CD14-positive monocyte (primary cell): ENCODE measurements around the gene UNC5C. TPM values are rescaled to one million over a fixed set of nuclear protein-coding genes. Genes with fewer than 3 reads are reported as not detected.

Source experiments
- DNase-seq, 3 donors: peaks; one replicate each; pipeline ENCODE4 v3.0.0-alpha.2; 2011 to 2022
- H2AFZ ChIP-seq: 2 replicates; pipeline ENCODE4 v1.6.0; 2012; ENCODE audit warnings: mild to moderate bottlenecking, low read depth, low read length, inconsistent platforms; ENCODE audit not compliant: insufficient read depth, poor library complexity, severe bottlenecking
- H3K27ac ChIP-seq, 2 donors: 1 replicate in 1 of 2; 2 replicates in 1 of 2; pipeline ENCODE4 v1.5.1; 2012 to 2013; ENCODE audit warnings: low read length in 2 of 2, control low read depth in 1 of 2, inconsistent platforms in 1 of 2, low read depth in 1 of 2, mild to moderate bottlenecking in 1 of 2
- H3K27me3 ChIP-seq, 2 donors: one replicate each; pipeline versions ENCODE4 v1.6.0 to v1.6.1; 2011 to 2013; ENCODE audit warnings: low read length in 2 of 2; ENCODE audit not compliant: control insufficient read depth in 2 of 2, insufficient read depth in 2 of 2
- H3K36me3 ChIP-seq, 2 donors: replicated peaks in 1 of 2; 1 replicate in 1 of 2; 2 replicates in 1 of 2; pipeline versions ENCODE4 v1.5.1 to v1.6.1; 2012 to 2013; ENCODE audit warnings: low read length in 2 of 2, control low read depth in 1 of 2, inconsistent platforms in 1 of 2, mild to moderate bottlenecking in 1 of 2; ENCODE audit not compliant: insufficient read depth in 2 of 2, control insufficient read depth in 1 of 2
- H3K4me1 ChIP-seq, 2 donors: 1 replicate in 1 of 2; 2 replicates in 1 of 2; pipeline versions ENCODE4 v1.5.1 to v1.6.1; 2012 to 2013; ENCODE audit warnings: low read length in 2 of 2, control low read depth in 1 of 2, inconsistent platforms in 1 of 2, mild to moderate bottlenecking in 1 of 2, moderate library complexity in 1 of 2; ENCODE audit not compliant: insufficient read depth in 2 of 2, control insufficient read depth in 1 of 2
- H3K4me2 ChIP-seq: replicated peaks from 2 replicates; pipeline ENCODE3; 2012; ENCODE audit warnings: low read length, moderate library complexity, mild to moderate bottlenecking; ENCODE audit not compliant: poor library complexity, severe bottlenecking; ENCODE audit errors: extremely low read depth
- H3K4me3 ChIP-seq, 3 experiments: fragments of 200-600 bp in 1 of 3; sonication (generic) in 1 of 3; replicated peaks in 1 of 3; 1 replicate in 2 of 3; 2 replicates in 1 of 3; pipeline ENCODE4 v1.5.1; 2011 to 2013; ENCODE audit warnings: low read length in 3 of 3, mild to moderate bottlenecking in 3 of 3, control low read depth in 2 of 3, low read depth in 2 of 3, inconsistent platforms in 1 of 3, moderate library complexity in 1 of 3
- H3K79me2 ChIP-seq: 2 replicates; pipeline ENCODE4 v1.6.0; 2012; ENCODE audit warnings: mild to moderate bottlenecking, control low read depth, inconsistent platforms, low read length, moderate library complexity; ENCODE audit not compliant: insufficient read depth
- H3K9ac ChIP-seq: 2 replicates; pipeline ENCODE4 v1.6.0; 2017; ENCODE audit warnings: low read length, mild to moderate bottlenecking; ENCODE audit not compliant: insufficient read depth, poor library complexity, severe bottlenecking
- H3K9me3 ChIP-seq, 2 donors: replicated peaks in 1 of 2; 1 replicate in 1 of 2; 2 replicates in 1 of 2; pipeline versions ENCODE4 v1.5.1 to v1.6.1; 2012 to 2013; ENCODE audit warnings: low read length in 2 of 2, control low read depth in 1 of 2; ENCODE audit not compliant: control insufficient read depth in 1 of 2, insufficient read depth in 1 of 2
- H4K20me1 ChIP-seq: 2 replicates; pipeline ENCODE4 v1.6.0; 2012; ENCODE audit warnings: mild to moderate bottlenecking, low read length, control low read depth, moderate library complexity; ENCODE audit not compliant: insufficient read depth
- H3K27ac Mint-ChIP-seq, 7 donors: one replicate each; pipeline ENCODE4 v1.8.0; 2020; ENCODE audit warnings: mild to moderate bottlenecking in 7 of 7, mixed read lengths in 7 of 7, moderate library complexity in 6 of 7, inconsistent platforms in 2 of 7
- H3K27me3 Mint-ChIP-seq, 3 donors: one replicate each; pipeline ENCODE4 v1.8.0; 2021 to 2022; ENCODE audit warnings: low read depth in 3 of 3, mild to moderate bottlenecking in 3 of 3, mixed read lengths in 3 of 3, moderate library complexity in 3 of 3, inconsistent platforms in 1 of 3
- H3K36me3 Mint-ChIP-seq, 2 donors: one replicate each; pipeline ENCODE4 v1.8.0; 2020; ENCODE audit warnings: mixed read lengths in 2 of 2, inconsistent platforms in 1 of 2, mild to moderate bottlenecking in 1 of 2
- H3K4me1 Mint-ChIP-seq: one replicate; pipeline ENCODE4 v1.8.0; 2020; ENCODE audit warnings: mild to moderate bottlenecking, mixed read lengths
- H3K4me3 Mint-ChIP-seq, 2 donors: one replicate each; pipeline ENCODE4 v1.8.0; 2020; ENCODE audit warnings: mild to moderate bottlenecking in 2 of 2, mixed read lengths in 2 of 2, moderate library complexity in 1 of 2
- H3K9me3 Mint-ChIP-seq, 7 donors: one replicate each; pipeline ENCODE4 v1.8.0; 2020 to 2022; ENCODE audit warnings: mixed read lengths in 7 of 7, mild to moderate bottlenecking in 6 of 7, moderate library complexity in 6 of 7, inconsistent platforms in 2 of 7
- WGBS: methylation state at CpG from one replicate; pipeline ENCODE4 v1.1.5; 2013; ENCODE audit warnings: missing lambda C conversion rate; ENCODE audit not compliant: insufficient coverage; 5-methylcytosine and 5-hydroxymethylcytosine counted together
- intact Hi-C, 2 donors: fragments of 100-400 bp; cut with micrococcal nuclease; formaldehyde crosslinking; loops; one replicate each; pipeline versions ENCODE4 v1.15.0 to v1.15.1; 2023
- polyA plus RNA-seq, 3 donors: library from polyadenylated mRNA; depleted of rRNA in 1 of 3; unstranded in 2 of 3; stranded (reverse) in 1 of 3; fragments of 300-500 nt in 2 of 3; fragments of >200 nt in 1 of 3; fragmentation: Illumina TruSeq in 2 of 3; gene quantifications; 1 replicate in 2 of 3; 2 replicates in 1 of 3; pipeline ENCODE4 v1.2.3, GENCODE V29; 2012 to 2021
- TF ChIP-seq, protein P1 (sequence below): fragments of 200-600 bp; IDR thresholded peaks from one replicate; pipeline ENCODE4 v1.8.0; 2022; ENCODE audit warnings: antibody characterized with exemption, mild to moderate bottlenecking

UNC5C gene
- polyA plus RNA-seq, 3 donors: 0.03 TPM; not detected in 2

DNA sequence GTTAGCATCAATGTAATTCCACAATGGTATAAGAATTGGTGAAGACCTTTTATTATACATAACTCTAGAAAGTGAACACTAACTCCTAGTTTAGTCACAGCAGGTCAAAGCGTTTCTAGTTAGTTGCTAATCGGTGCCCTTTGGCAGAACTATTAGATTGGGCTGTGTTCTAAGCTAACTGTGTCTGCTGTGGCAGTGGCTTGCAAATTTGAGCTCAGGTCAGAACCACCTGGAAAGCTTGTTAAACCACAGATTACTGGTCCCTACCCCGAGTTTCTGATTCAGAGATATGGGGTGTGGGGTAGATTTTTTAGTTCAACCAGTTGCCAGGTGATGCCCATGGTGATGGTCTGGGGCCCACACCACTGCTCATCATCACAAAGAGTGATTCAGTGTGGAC, 332.1 kb downstream of the UNC5C start:
- WGBS: no CpG with 5 or more reads among the region's 3 CpGs
- peaks cover 0 to 3% (median 0%) of the 10 kb centered on the region in 7 donors for H3K9me3 Mint-ChIP-seq
- peak overlapping the region; percentile 56 to 81 for H3K27ac ChIP-seq
- intact Hi-C loops: no loop called here
- no peaks in the 10 kb centered on the region for H3K36me3 ChIP-seq
- H3K4me3 ChIP-seq: peak overlapping the region in 1 of 3 experiments; percentile 68
- H3K4me1 Mint-ChIP-seq: peaks cover 35% of the 10 kb centered on the region
- H4K20me1 ChIP-seq: no peaks in the 10 kb centered on the region
- no peak overlapping the region for H3K9ac ChIP-seq
- H3K79me2 ChIP-seq: no peaks in the 10 kb centered on the region
- peaks cover 19 to 35% of the 10 kb centered on the region in 2 donors for H3K4me1 ChIP-seq
- no peaks in the 10 kb centered on the region for H3K9me3 ChIP-seq
- H3K27me3 ChIP-seq: no peaks in the 10 kb centered on the region
- H3K4me2 ChIP-seq: peak overlapping the region; percentile 73
- H2AFZ ChIP-seq: peak overlapping the region; percentile 10
- H3K4me3 Mint-ChIP-seq: no peak overlapping the region
- DNase-seq: no peak
- TF ChIP-seq, protein P1, sequence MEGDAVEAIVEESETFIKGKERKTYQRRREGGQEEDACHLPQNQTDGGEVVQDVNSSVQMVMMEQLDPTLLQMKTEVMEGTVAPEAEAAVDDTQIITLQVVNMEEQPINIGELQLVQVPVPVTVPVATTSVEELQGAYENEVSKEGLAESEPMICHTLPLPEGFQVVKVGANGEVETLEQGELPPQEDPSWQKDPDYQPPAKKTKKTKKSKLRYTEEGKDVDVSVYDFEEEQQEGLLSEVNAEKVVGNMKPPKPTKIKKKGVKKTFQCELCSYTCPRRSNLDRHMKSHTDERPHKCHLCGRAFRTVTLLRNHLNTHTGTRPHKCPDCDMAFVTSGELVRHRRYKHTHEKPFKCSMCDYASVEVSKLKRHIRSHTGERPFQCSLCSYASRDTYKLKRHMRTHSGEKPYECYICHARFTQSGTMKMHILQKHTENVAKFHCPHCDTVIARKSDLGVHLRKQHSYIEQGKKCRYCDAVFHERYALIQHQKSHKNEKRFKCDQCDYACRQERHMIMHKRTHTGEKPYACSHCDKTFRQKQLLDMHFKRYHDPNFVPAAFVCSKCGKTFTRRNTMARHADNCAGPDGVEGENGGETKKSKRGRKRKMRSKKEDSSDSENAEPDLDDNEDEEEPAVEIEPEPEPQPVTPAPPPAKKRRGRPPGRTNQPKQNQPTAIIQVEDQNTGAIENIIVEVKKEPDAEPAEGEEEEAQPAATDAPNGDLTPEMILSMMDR: no peak
- H3K27me3 Mint-ChIP-seq: no peaks in the 10 kb centered on the region
- H3K36me3 Mint-ChIP-seq: no peaks in the 10 kb centered on the region
- peak overlapping the region; percentile 57 to 92 (median 89) for H3K27ac Mint-ChIP-seq

DNA sequence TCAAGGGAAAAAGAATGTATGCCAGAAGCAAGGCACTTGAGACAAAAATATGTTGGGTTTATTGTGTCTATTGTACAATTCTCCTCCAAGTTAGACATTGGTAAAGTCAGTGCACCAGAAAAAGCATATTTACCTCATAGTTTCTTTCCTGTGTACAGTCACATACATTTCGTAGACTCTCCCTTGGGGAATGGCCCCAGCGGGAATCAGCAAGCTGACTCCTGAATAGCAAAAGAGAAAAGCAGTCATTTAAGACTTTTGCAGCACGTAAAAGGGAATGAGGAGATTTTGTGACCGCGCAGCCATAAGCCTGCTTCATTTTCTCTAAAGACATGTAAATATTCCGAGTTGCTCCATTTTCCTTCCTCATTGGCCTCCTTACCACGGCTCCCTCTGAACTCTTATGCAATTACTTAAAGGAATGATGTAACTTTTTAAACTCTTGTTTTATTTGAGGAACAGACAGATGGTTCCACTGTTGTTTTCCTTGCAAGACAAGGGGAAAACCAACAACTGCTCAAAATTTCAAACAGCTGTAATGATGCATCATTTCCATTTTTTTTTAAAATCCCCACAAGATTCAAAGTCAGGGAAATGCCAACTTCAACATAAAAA, 332.7 kb downstream of the UNC5C start:
- peaks cover 19 to 35% of the 10 kb centered on the region in 2 donors for H3K4me1 ChIP-seq
- Mint-ChIP-seq H3K4me3 (peak overlapping the region; percentile 61 to 87), H3K4me1 (peaks cover 35% of the 10 kb centered on the region), H3K27me3 (no peaks in the 10 kb centered on the region), H3K36me3 (no peaks in the 10 kb centered on the region), H3K27ac (peak overlapping the region; percentile 78 to 94 (median 90)), H3K9me3 (peaks cover 0 to 3% (median 0%) of the 10 kb centered on the region in 7 donors)
- no peaks in the 10 kb centered on the region for H3K9me3 ChIP-seq
- 0% methylated on average over 1 of the region's 7 CpGs for WGBS
- H3K4me2 ChIP-seq: peak overlapping the region; percentile 73
- H3K79me2 ChIP-seq: no peaks in the 10 kb centered on the region
- no peaks in the 10 kb centered on the region for H4K20me1 ChIP-seq
- peak; percentile 72 to 92 (median 80) for DNase-seq
- H3K4me3 ChIP-seq: peak overlapping the region; percentile 12 to 68 (median 68)
- TF ChIP-seq, protein P1: no peak
- peak overlapping the region; percentile 56 for H2AFZ ChIP-seq
- no peaks in the 10 kb centered on the region for H3K27me3 ChIP-seq
- no peaks in the 10 kb centered on the region for H3K36me3 ChIP-seq
- H3K9ac ChIP-seq: peak overlapping the region; percentile 23
- peak overlapping the region; percentile 31 to 81 for H3K27ac ChIP-seq
- intact Hi-C loops: no loop called here
